Measurements from ENCODE around the gene TAS2R1. TPM values are rescaled to one million over a fixed set of nuclear protein-coding genes. Genes with fewer than 3 reads are reported as not detected.

The TAS2R1 gene
- total and polyA plus RNA-seq, 2 experiments from 2014 or later = not detected

DNA sequence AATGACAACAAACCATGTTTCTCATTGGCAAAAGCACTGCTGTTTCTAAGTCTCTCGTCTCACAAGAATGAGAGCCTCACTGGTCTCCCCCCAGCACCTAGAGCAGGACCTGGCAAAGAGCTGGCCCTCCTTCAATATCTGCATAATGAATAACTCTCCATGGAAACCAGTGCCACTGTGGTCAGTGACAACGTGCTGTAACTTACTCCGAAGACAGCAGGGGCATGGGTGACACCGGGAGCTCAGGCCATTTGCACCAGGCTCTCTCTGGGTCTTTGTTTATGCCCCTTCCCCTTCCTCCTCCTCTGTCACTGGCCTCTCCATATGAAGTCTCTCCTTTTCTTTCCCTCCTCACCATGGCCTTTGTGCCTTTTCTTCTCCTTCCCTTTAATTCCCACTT, 33.3 kb downstream of the TAS2R1 start:
- 3 to 4% methylated on average over 4 of the region's 4 CpGs for WGBS, 2 experiments (ENCODE audit: low coverage in 1 of 2, low lambda C conversion rate in 2 of 2, missing lambda C conversion rate in 2 of 2)
- H2AFZ ChIP-seq = peak overlapping the region; percentile 77
- no peaks in the 10 kb centered on the region for H3K79me2 ChIP-seq (ENCODE audit: insufficient read depth)
- peak overlapping the region; percentile 55 for H3K4me3 ChIP-seq
- H3K36me3 ChIP-seq (ENCODE audit: low read depth) = no peaks in the 10 kb centered on the region
- 0 out of 2 replicates have a peak, but pooled peaks cover 6% of the 10 kb centered on the region for H3F3A ChIP-seq (ENCODE audit: insufficient read depth)
- H3K4me2 ChIP-seq (ENCODE audit: unreplicated experiment) = peak overlapping the region; percentile 65
- TF ChIP-seq EZH2phosphoT487 (IDR thresholded peaks at IDR 0.05; ENCODE audit: insufficient read depth, low read depth) = no peak
- no peak for TF ChIP-seq EZH2 (IDR thresholded peaks at IDR 0.05; ENCODE audit: insufficient read depth, poor library complexity, severe bottlenecking)
- in situ Hi-C loops (cut with MboI) = no loop called here
- peak; percentile 29 for DNase-seq
- no peaks in the 10 kb centered on the region for H3K9me2 ChIP-seq (ENCODE audit: insufficient read depth)
- no peak overlapping the region for H3K27ac ChIP-seq
- no peak overlapping the region for H3K9ac ChIP-seq
- H3K4me1 ChIP-seq (ENCODE audit: insufficient read depth) = peaks cover 10% of the 10 kb centered on the region
- H3K27me3 ChIP-seq (replicated peaks; ENCODE audit: insufficient read depth) = peaks cover 25% of the 10 kb centered on the region
- no peaks in the 10 kb centered on the region for H3K9me3 ChIP-seq (ENCODE audit: low read depth)
- H4K20me1 ChIP-seq (ENCODE audit: insufficient read depth) = no peaks in the 10 kb centered on the region

DNA sequence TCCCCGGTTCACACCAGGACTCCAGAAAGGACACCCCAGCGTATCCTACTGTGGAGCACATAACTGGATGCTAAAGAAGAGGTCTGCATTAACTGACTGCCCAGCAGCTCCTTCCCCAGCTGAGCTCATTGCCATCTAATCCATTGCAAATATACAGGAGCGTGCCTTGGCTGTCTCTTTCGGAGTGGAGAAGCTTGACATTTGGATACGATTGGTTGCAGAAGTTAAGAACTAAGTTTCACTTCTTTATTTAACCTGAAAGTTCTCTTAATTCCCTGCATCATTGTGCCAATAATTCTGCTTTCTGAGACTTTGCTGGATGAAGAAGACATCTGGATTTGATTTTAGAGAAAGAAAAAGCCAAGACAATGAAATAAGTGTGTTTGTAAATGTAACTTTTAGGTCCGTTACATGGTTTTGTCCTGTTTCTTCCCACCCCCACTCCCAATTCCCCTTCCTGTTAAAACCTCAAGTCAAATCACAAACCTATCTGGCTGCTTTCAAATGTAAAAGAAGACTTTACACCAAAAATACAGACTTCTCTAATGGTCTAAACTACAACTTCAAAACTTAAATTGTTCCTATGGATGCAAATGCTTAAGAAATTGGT, 33.9 kb downstream of the TAS2R1 start:
- in situ Hi-C loops (cut with MboI) = no loop called here
- Histone ChIP-seq H2AFZ (peak overlapping the region; percentile 77), H3K79me2 (ENCODE audit: insufficient read depth) (no peaks in the 10 kb centered on the region), H3K9me3 (ENCODE audit: low read depth) (no peaks in the 10 kb centered on the region), H3K9ac (peak overlapping the region; percentile 3; the same call in 1 of the 2 replicates), H4K20me1 (ENCODE audit: insufficient read depth) (no peaks in the 10 kb centered on the region), H3K36me3 (ENCODE audit: low read depth) (no peaks in the 10 kb centered on the region), H3K27me3 (replicated peaks; ENCODE audit: insufficient read depth) (peaks cover 25% of the 10 kb centered on the region), H3K4me1 (ENCODE audit: insufficient read depth) (peaks cover 10% of the 10 kb centered on the region), H3K4me3 (peak overlapping the region; percentile 55), H3K9me2 (ENCODE audit: insufficient read depth) (no peaks in the 10 kb centered on the region), H3K4me2 (ENCODE audit: unreplicated experiment) (peak overlapping the region; percentile 65), H3K27ac (no peak overlapping the region), H3F3A (ENCODE audit: insufficient read depth) (0 out of 2 replicates have a peak, but pooled peaks cover 6% of the 10 kb centered on the region)
- TF ChIP-seq EZH2phosphoT487 (IDR thresholded peaks at IDR 0.05; ENCODE audit: insufficient read depth, low read depth) (no peak), EZH2 (IDR thresholded peaks at IDR 0.05; ENCODE audit: insufficient read depth, poor library complexity, severe bottlenecking) (no peak)
- WGBS, 2 experiments (ENCODE audit: low coverage in 1 of 2, low lambda C conversion rate in 2 of 2, missing lambda C conversion rate in 2 of 2) = 7 to 8% methylated on average over 6 of the region's 6 CpGs
- peak; percentile 22 for DNase-seq

DNA sequence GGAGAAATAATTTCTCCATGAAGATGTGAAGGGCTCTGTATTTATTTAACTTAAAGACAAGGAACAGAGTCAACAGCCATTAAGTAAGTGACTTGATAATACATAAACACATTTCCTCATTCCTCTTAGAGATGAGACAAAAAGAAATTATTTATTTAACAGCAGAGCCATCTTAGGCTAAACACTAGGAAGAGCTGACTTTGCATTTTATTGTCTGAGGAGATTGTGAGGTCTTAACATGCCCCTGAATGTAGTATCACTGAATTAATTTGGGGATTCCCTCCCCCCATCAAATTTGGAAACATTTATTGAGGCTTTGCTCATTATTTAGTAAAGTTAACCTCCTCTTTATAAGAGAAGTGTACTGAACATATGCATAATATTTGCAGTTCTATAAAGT, 35.2 kb downstream of the TAS2R1 start:
- H3K9me2 ChIP-seq (ENCODE audit: insufficient read depth) = no peaks in the 10 kb centered on the region
- peaks cover 23% of the 10 kb centered on the region for H3K27me3 ChIP-seq (replicated peaks; ENCODE audit: insufficient read depth)
- H3F3A ChIP-seq (ENCODE audit: insufficient read depth) = 0 out of 2 replicates have a peak, but pooled peaks cover 6% of the 10 kb centered on the region
- H3K4me1 ChIP-seq (ENCODE audit: insufficient read depth) = peaks cover 10% of the 10 kb centered on the region
- no peak overlapping the region for H3K4me2 ChIP-seq (ENCODE audit: unreplicated experiment)
- H2AFZ ChIP-seq = no peak overlapping the region
- no peak overlapping the region for H3K27ac ChIP-seq
- H3K79me2 ChIP-seq (ENCODE audit: insufficient read depth) = no peaks in the 10 kb centered on the region
- no peak for TF ChIP-seq EZH2phosphoT487 (IDR thresholded peaks at IDR 0.05; ENCODE audit: insufficient read depth, low read depth)
- no peak for TF ChIP-seq EZH2 (IDR thresholded peaks at IDR 0.05; ENCODE audit: insufficient read depth, poor library complexity, severe bottlenecking)
- H3K4me3 ChIP-seq = no peak overlapping the region
- H3K9me3 ChIP-seq (ENCODE audit: low read depth) = no peaks in the 10 kb centered on the region
- no peaks in the 10 kb centered on the region for H4K20me1 ChIP-seq (ENCODE audit: insufficient read depth)
- no peaks in the 10 kb centered on the region for H3K36me3 ChIP-seq (ENCODE audit: low read depth)
- in situ Hi-C loops (cut with MboI) = no loop called here
- no peak overlapping the region for H3K9ac ChIP-seq
- DNase-seq = no peak

DNA sequence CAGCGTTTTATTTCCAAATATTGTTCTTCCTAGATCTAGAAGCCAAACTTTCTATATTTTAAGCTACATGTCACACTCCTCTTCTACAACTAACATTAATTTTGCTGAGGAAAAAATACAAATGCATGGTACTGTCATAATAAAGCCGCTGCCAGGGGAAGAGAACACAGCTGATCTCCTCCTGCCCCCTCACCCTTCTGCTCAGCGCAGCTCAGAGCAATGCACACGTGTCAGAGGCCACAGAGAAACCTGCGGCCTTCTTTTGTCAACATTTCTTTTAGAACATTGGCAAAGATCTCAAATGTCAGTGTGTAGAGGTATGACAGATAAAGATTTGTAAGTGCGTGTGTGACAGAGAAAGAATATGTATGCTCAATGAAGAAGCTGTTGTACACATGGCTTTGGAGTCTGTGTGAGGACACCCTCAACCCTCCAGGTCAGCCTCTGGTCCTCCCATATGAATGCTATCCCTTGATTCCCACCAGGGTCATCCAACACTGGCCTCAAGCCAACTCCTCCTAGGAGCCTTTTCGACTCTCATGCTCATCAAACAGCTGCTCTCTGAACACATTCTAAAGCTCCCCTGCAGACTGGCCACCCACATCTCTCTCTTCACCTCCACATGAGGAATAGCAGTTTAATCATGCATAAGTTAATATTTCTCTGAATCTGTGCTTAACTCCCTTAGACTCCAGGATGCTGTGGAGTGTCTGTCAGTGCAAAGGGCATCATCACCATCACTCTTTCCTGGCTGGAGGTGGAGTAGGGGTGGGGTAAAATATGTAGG, 40.9 kb downstream of the TAS2R1 start:
- Histone ChIP-seq H3K36me3 (ENCODE audit: low read depth) (no peaks in the 10 kb centered on the region), H3K9me2 (ENCODE audit: insufficient read depth) (no peaks in the 10 kb centered on the region), H3K79me2 (ENCODE audit: insufficient read depth) (no peaks in the 10 kb centered on the region), H3K9me3 (ENCODE audit: low read depth) (no peaks in the 10 kb centered on the region), H3K27ac (no peak overlapping the region), H3K9ac (no peak overlapping the region), H3K4me3 (no peak overlapping the region), H3F3A (ENCODE audit: insufficient read depth) (no peaks in the 10 kb centered on the region), H3K4me1 (ENCODE audit: insufficient read depth) (no peaks in the 10 kb centered on the region), H4K20me1 (ENCODE audit: insufficient read depth) (no peaks in the 10 kb centered on the region), H3K4me2 (ENCODE audit: unreplicated experiment) (no peak overlapping the region), H3K27me3 (replicated peaks; ENCODE audit: insufficient read depth) (peaks cover 21% of the 10 kb centered on the region), H2AFZ (no peak overlapping the region)
- in situ Hi-C loops (cut with MboI) = no loop called here
- TF ChIP-seq EZH2phosphoT487 (IDR thresholded peaks at IDR 0.05; ENCODE audit: insufficient read depth, low read depth) (no peak), EZH2 (IDR thresholded peaks at IDR 0.05; ENCODE audit: insufficient read depth, poor library complexity, severe bottlenecking) (no peak)
- WGBS, 2 experiments (ENCODE audit: low coverage in 1 of 2, low lambda C conversion rate in 2 of 2, missing lambda C conversion rate in 2 of 2) = 63 to 69% methylated on average over 6 to 7 of the region's 7 CpGs
- no peak for DNase-seq

All from GM23248 (cell line).